Suprapubic skin (tissue), 4 donors: ENCODE results near the gene ATP5F1E. TPM values are rescaled to one million over a fixed set of nuclear protein-coding genes. Genes with fewer than 3 reads are reported as not detected.

Experiments used
- DNase-seq, 2 donors: peaks; one replicate each; pipeline ENCODE4 v3.0.0-alpha.2; 2019; ENCODE audit warnings: low spot score in 2 of 2
- H3K27ac ChIP-seq: fragments of 200-600 bp; sonication (generic); one replicate; pipeline ENCODE4 v1.5.1; 2019
- H3K27me3 ChIP-seq: fragments of 200-600 bp; sonication (generic); one replicate; pipeline ENCODE4 v1.5.1; 2019
- H3K36me3 ChIP-seq: fragments of 200-600 bp; sonication (generic); one replicate; pipeline ENCODE4 v1.5.1; 2019
- H3K4me1 ChIP-seq: fragments of 200-600 bp; sonication (generic); one replicate; pipeline ENCODE4 v1.5.1; 2019
- H3K4me3 ChIP-seq: fragments of 200-600 bp; sonication (generic); one replicate; pipeline ENCODE4 v1.5.1; 2019; ENCODE audit warnings: mild to moderate bottlenecking
- H3K9me3 ChIP-seq: fragments of 200-600 bp; sonication (generic); one replicate; pipeline ENCODE4 v1.5.1; 2019
- CTCF ChIP-seq, 2 donors: fragments of 200-600 bp in 1 of 2; fragments of 450-650 bp in 1 of 2; sonication (generic) in 1 of 2; IDR thresholded peaks; one replicate each; pipeline ENCODE4 v1.5.1; 2016 to 2019; ENCODE audit warnings: antibody characterized with exemption in 2 of 2, mild to moderate bottlenecking in 1 of 2, moderate library complexity in 1 of 2
- EP300 ChIP-seq: sonication (generic); formaldehyde crosslinking; IDR thresholded peaks from one replicate; pipeline ENCODE4 v1.6.1; 2017; ENCODE audit warnings: antibody characterized with exemption
- POLR2A ChIP-seq, 2 donors: fragments of 450-650 bp; IDR thresholded peaks; one replicate each; pipeline ENCODE4 v1.6.1; 2017; ENCODE audit warnings: antibody characterized with exemption in 2 of 2, mild to moderate bottlenecking in 2 of 2, moderate library complexity in 2 of 2
- POLR2AphosphoS5 ChIP-seq, 3 donors: sonication (generic); formaldehyde crosslinking; IDR thresholded peaks; one replicate each; pipeline ENCODE4 v1.6.1; 2017; ENCODE audit warnings: antibody characterized with exemption in 3 of 3
- WGBS: methylation state at CpG from one replicate; pipeline ENCODE4 v1.1.5; 2018; 5-methylcytosine and 5-hydroxymethylcytosine counted together
- total RNA-seq, 4 donors: library from RNA; depleted of rRNA; stranded (reverse); fragments of >200 nt; gene quantifications; one replicate each; pipeline ENCODE4 v1.1.0, GENCODE V29; 2016

The ATP5F1E gene
- total RNA-seq, 4 donors from 2014 or later, result 16.1 to 26.8 (median 19.5) TPM

- Histone ChIP-seq H3K4me3 (no peak overlapping the region), H3K27ac (no peak overlapping the region), H3K36me3 (no peaks in the 10 kb centered on the region), H3K4me1 (no peaks in the 10 kb centered on the region), H3K27me3 (peaks cover 14% of the 10 kb centered on the region), H3K9me3 (no peaks in the 10 kb centered on the region)
- WGBS, result 57% methylated on average over 1 of the region's 1 CpG
- TF ChIP-seq CTCF (IDR thresholded peaks at IDR 0.05) (no peak), POLR2A (IDR thresholded peaks at IDR 0.05) (no peak), POLR2AphosphoS5 (IDR thresholded peaks at IDR 0.05) (no peak), EP300 (no peak)
- no peak for DNase-seq
These were observed 18.3 kb upstream of the ATP5F1E start for GRCh38 chr20:59050437-59050836.

- no peaks in the 10 kb centered on the region for H3K36me3 ChIP-seq
- no peak overlapping the region for H3K27ac ChIP-seq
These were observed 16.5 kb upstream of the ATP5F1E start for GRCh38 chr20:59048681-59049030.

GRCh38 chr20:59047938-59048680 lies 16.0 kb upstream of the ATP5F1E start:
- H3K4me3 ChIP-seq, result no peak overlapping the region
- peaks cover 11% of the 10 kb centered on the region for H3K27me3 ChIP-seq
- peaks cover 5% of the 10 kb centered on the region for H3K4me1 ChIP-seq
- WGBS, result 84% methylated on average over 5 of the region's 5 CpGs
- no peaks in the 10 kb centered on the region for H3K9me3 ChIP-seq
- no peak overlapping the region for H3K27ac ChIP-seq
- DNase-seq, result no peak
- H3K36me3 ChIP-seq, result no peaks in the 10 kb centered on the region
- TF ChIP-seq POLR2AphosphoS5 (IDR thresholded peaks at IDR 0.05) (no peak), EP300 (no peak), POLR2A (IDR thresholded peaks at IDR 0.05) (no peak), CTCF (IDR thresholded peaks at IDR 0.05) (no peak)

More at GRCh38 chr20:59048681-59049030, 16.5 kb upstream of the ATP5F1E start:
- Histone ChIP-seq H3K4me3 (no peak overlapping the region), H3K9me3 (no peaks in the 10 kb centered on the region), H3K4me1 (no peaks in the 10 kb centered on the region), H3K27me3 (peaks cover 11% of the 10 kb centered on the region)
- 85% methylated on average over 2 of the region's 2 CpGs for WGBS
- DNase-seq, result no peak
- no peak for TF ChIP-seq POLR2A (IDR thresholded peaks at IDR 0.05)
- no peak for TF ChIP-seq EP300
- TF ChIP-seq POLR2AphosphoS5 (IDR thresholded peaks at IDR 0.05), result no peak
- TF ChIP-seq CTCF (IDR thresholded peaks at IDR 0.05), result no peak

- no peak for DNase-seq
- Histone ChIP-seq H3K4me1 (peaks cover 13% of the 10 kb centered on the region), H3K9me3 (no peaks in the 10 kb centered on the region), H3K4me3 (no peak overlapping the region), H3K36me3 (no peaks in the 10 kb centered on the region), H3K27me3 (peaks cover 10% of the 10 kb centered on the region), H3K27ac (no peak overlapping the region)
- 95% methylated on average over 3 of the region's 3 CpGs for WGBS
- TF ChIP-seq POLR2AphosphoS5 (IDR thresholded peaks at IDR 0.05) (no peak), CTCF (IDR thresholded peaks at IDR 0.05) (no peak), EP300 (no peak), POLR2A (IDR thresholded peaks at IDR 0.05) (no peak)
These were observed 14.7 kb upstream of the ATP5F1E start for GRCh38 chr20:59046862-59047261.

GRCh38 chr20:59044796-59045195 lies 12.7 kb upstream of the ATP5F1E start:
- no peaks in the 10 kb centered on the region for H3K36me3 ChIP-seq
- H3K4me3 ChIP-seq, result no peak overlapping the region
- no peaks in the 10 kb centered on the region for H3K27me3 ChIP-seq
- no peak overlapping the region for H3K27ac ChIP-seq
- TF ChIP-seq POLR2AphosphoS5 (IDR thresholded peaks at IDR 0.05) (no peak), EP300 (no peak), POLR2A (IDR thresholded peaks at IDR 0.05) (no peak), CTCF (IDR thresholded peaks at IDR 0.05) (no peak)
- 71% methylated on average over 3 of the region's 3 CpGs for WGBS
- no peaks in the 10 kb centered on the region for H3K9me3 ChIP-seq
- DNase-seq, result no peak
- H3K4me1 ChIP-seq, result peaks cover 32% of the 10 kb centered on the region
